ENCODE data around the gene PRUNE2.

The PRUNE2 gene

DNA sequence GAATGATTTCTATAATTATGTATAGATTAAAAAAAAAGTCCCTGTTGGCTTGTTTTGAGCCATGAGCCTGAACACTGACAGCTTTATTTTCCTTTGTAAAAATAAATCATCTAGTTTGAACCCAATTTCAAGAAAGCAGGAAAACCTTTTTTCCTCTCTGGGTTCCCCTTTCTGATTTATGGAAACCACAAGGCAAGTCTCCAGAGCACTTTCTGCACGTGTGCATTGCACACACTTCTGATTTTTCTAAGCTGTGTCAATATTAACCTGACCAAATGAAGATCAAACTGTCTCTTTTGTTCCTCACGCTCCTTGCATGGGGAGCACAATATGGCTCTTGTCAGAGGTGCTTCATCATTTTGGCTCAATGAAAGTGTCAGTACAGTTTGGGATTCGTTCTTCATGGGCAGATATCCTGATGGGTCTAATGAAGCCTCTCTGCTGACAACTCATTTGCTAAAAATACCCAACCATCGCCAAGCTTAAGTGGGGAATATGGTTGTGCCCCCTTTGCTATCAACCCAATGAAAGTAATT lies 180.8 kb downstream of the PRUNE2 start:
- DNase-seq, result no peak

DNA sequence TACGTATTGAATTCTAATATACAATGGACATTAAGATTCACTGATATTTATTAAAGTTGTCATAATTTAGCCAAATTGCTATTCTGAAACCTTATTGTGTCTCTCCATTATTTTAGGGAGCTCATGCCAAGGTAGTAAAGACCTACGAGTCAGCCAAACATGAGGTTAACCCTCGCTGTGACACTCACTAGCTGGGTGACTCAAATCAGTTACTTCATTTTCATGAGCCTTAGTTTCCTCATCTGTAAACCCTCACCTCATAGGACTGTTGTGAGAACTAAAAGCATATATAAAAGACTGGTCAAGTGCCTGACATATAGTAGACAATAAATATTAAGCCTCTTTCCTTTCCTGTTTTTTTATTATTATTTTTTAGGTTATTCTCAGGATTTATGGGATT lies 185.7 kb downstream of the PRUNE2 start:
- DNase-seq, result no peak

DNA sequence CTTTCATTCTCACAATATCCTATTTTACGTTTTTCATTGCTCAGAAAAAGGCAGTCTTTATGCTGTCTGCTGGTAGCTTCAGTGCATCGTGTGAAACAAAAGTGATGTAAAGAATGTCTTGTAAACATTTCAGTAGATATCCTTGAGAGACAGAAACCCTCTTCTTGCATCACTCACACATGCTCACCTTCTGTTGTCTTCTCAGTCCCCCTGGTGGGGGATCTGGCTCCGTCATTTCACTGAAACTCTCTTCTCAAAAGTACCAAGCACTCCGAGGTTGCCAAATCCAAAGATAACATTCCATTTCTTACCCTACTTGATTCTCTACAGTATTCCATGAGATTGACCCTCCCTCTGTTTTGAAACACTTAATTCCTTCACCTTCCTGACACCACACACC lies 187.7 kb downstream of the PRUNE2 start:
- DNase-seq, result no peak

DNA sequence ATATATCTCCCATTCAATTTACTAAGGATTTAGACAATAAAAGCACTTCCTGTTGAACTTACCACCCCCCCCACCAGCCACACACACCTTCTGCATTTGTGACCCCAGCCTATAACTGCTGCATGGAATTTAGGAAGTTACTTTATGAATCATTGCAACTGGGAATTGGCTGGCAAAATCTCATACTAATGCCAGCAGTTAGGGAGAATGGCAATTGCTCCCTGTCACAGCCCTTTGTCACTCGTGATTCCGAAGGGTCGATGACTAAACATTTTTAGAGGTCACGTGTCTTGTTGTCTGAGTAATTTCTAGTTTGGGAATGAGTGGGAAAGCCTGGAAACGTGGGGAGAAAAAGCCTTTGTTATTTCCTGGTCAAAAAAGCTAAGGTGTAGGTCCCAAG lies 188.3 kb downstream of the PRUNE2 start:
- no peak for DNase-seq

DNA sequence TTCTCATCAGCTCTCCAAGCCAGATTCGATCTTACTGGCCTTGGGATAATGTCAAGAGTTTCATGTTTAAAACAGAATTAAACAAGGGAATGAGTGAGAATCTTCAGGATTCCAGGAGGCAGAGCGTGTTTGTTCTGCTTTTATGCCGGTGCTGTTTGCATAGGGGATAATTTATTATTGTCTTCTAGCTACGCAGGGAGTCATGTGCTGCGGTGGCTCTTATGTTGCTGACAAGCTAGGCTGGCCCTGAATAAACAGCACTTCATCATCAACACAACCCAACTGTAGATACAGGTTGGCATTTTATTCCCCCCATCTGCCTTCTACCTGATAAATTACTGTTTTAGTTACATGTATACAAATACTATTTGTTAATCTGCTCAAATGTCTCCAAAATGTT lies 188.7 kb downstream of the PRUNE2 start:
- no peak for DNase-seq

DNA sequence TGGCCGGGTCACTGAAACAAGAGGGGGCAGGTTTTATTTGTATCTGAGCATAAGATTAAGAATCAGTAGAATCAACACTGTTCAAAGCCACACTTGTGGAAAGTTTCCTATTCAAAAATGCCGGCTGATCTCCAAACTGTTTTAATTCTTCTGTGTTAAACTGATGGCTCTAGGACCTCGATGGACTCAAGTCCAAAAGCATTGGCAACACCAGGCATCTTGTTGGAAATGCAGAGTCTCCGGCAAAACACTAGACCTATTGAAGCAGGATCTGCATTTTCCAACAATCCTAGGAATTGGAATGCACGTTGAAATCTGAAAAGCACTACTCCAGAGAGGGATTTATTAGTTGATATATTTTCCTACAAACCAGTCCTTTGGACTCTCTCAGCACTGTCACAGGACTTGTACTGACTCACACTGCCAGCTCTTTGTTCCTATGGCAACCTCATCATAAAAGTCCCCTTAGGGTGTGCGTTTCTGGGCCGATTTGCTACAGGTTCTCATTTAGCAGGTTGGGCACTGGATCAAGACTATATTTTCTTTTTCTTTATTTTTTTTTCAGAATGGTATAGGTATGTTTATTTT lies 189.7 kb downstream of the PRUNE2 start:
- DNase-seq, result no peak

DNA sequence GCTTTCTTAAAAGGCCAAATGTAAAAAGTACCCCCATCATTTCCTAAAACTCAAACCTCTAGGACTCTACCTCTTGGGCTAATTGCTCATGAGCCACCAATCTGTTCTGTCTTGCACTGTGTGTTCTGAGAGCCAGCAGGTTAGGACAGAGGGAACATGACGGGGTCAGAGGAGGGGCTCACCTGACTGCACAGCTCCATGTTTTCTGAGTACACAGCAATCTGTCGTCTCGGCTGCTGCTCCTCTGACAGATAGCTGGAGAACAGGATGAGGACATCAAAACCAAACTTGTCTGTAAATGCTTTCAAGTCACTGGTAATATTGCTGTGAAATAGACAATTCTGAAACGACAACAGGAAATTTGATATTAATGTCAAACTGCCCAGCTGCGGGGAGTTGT lies 192.5 kb downstream of the PRUNE2 start:
- no peak for DNase-seq

DNA sequence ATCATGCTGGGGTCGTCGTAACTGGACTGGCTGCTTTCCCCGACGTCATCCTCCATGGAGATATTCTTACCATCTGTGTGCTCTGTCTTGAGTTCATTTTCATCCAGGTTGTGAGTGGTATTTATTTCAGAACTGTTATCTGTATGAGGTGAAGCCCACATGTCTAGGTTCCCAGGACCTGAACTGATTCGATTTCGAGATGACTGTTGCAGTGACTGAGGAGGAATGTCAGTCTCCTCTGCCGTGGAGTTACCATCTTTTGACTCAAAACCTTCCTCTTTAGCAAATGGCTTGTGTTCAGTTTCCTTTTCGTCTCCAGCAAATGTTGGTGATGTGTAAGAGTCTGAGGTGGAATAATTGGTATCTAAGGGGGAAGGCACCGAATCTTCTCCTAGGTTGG lies 196.9 kb downstream of the PRUNE2 start:
- no peak for DNase-seq

DNA sequence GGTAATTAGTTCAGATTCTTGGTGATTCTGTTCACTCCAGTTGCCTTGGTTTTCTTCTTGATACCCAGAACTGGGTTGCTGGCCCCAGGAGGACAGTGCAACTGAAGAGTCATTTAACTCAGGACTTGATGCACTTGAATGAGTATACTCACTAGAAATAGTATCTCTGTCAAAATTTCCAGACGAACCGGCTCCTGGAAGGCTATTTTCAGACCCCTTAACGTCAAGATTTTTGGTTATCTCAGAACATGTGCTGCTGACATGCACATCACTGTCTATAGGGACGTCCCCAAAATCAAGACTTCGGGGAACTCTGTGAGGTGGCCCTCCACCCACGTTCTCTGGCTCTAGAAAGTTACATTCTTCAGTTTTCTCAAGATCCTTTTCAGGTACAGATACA lies 198.4 kb downstream of the PRUNE2 start:
- no peak for DNase-seq

DNA sequence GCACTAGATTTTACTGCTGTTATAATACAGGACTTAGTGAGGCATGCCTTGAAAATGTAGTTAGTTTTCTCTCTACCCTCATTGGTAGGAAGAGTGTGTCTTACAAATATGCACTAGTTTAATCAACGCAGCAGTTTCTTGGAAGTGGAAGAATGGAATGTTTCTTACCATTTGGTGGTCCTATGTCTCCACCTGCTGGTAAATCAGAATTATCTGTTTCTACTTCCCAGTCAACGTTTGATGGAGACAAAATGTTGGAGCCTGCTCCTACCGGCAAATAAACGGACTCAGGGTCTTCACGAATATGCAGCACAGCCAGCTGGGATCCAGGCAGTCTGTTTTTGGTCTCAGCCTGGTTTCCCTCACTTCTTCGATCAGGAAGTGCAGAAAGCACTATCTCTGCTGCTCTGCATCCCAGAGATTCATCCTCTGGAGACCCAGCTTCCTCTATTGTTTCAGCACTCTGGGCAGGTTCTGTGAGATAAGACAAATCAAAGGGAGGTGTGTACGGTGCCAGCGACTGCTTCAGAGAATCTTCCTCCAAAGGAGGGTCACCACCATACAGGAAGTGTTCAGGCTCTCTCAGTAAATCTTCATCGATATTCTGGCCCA lies 201.2 kb downstream of the PRUNE2 start:
- DNase-seq, result peak; percentile 46

DNA sequence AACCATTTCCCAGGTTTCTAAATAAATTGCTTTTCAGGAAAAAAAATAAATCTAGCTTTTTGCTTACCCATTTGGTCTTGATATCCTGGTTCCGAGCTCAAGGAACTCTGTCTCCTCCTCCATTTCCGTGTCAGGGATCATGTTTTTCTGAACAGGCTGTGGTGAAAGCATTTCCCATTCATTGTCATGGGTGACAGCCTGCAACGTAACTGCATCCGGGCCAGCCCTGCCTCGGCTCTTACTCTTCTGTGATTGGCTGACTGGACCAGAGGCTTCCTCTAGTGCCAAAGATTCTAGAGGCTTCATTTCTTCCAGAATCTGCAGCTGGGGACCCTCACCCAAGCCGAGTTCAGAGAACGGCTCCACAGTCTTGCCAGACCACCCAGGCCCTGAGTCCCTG lies 202.6 kb downstream of the PRUNE2 start:
- DNase-seq, result no peak

DNA sequence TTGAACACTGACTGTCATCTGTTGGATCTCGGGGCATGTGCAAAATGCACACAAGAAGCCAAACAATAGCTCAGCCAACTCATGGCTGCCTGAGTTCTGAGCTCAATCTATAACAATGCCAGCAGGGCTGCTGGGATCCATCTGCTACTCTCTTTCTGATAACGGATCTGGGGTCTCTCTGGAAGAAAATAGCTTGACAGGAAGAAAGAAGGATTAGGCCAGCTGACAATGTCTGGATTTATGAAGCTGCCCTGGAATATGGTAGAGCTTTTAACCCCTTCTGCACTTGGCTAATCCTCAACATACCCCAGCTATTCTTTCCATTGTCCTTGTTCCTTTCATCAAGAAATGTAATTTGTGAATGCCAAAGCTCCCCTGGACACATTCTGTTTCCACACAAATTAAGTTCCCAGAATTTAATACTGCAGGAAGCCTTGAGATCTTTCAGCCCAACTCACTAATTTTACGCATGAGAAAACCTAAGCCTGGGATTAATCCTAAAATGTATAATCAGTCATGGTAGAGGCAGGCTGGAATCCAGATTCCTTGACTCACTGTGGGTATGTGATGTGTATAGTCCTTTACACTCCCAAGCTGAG lies 204.4 kb downstream of the PRUNE2 start:
- DNase-seq, result no peak

DNA sequence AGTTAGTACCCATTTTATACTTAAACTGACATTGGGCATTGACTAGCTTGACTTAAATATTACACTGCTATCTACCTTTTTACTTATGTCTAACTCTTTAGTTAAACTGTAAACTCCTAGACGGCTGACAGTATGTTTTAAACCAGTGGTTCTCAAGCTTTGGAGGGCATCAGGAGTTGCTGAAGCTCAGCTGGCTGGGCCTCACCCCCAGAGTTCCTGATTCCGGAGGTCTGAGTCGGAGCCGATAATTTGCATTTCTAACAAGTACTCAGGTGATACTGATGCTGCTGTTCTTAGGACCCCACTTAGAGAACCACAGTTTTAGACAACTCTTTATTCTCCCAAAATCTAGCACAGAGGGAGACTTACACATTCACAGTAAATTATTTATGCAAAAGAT lies 205.0 kb downstream of the PRUNE2 start:
- DNase-seq, result no peak

DNA sequence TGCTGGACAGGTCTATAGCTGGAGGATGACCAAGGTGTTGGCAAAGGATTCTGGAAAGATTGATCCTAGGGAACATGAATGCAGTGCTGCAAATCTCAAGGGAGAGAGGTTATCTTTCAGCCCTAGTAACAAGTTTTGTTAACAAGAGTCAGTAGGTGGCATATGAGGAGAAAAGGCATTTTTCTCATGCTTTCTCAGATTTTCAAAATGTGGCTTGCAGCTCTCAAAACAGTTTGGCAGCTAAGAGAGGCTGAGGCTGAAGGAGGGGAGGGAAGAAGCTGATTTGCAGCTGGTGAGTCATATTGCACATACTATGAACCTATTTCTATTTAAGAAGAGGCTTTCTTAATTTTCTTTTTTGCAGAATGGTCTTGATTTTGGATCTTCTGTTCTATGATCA lies 205.9 kb downstream of the PRUNE2 start:
- no peak for DNase-seq

DNA sequence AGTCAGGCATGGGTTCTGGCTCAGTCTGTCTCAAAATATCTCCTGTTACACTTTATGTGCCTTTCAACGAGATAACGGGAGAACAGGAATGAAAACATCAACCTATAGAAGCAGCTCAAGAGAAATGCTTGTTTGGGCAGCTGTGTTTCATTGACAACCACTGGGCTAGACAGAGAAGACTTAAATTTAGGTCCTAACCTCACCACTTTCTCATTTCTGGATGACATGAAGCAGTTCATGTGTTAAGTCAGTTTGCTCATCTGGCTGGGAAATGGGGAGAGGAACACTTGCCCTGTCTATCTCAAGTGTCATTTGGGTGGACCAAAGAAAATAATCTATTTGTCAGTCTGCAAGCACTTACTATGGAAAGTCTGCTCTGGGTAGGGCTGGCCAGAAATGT lies 208.4 kb downstream of the PRUNE2 start:
- DNase-seq, result no peak

DNA sequence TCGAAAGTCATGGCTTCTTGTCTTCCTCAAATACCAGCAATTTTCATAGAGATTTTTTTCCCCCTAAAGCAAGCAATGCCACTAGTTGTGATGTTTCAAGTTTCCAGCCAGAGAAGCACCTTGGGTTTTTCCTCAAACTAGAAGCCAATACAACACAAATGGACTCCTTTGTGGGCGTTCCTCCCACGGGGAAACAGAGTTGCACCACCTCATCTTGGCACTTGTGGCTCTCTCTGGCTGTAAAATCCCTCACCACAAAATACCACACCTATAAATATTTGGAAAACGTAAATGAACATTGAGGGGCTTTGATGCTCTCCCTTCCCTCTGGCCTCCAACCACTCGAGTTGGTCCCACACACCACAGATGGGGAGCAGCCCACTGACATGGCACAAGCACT lies 208.8 kb downstream of the PRUNE2 start:
- DNase-seq, result no peak

DNA sequence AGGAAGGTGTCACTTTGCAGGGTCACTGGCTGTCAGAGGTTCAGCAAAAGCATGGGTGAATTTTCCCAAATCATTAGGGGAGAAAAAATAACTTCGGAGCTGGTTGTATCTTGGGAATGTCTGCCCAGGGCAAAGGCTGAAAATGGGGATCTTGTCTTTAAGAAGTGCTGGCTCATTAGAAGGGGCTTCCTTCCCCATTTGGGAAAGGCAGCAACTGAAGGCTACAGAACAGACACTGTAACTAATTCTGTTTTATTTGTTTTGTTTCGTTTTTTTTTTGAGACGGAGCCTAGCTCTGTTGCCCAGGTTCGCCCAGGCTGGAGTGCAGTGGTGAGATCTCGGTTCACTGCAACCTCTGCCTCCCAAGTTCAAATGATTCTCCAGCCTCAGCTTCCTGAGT lies 212.0 kb downstream of the PRUNE2 start:
- no peak for DNase-seq

DNA sequence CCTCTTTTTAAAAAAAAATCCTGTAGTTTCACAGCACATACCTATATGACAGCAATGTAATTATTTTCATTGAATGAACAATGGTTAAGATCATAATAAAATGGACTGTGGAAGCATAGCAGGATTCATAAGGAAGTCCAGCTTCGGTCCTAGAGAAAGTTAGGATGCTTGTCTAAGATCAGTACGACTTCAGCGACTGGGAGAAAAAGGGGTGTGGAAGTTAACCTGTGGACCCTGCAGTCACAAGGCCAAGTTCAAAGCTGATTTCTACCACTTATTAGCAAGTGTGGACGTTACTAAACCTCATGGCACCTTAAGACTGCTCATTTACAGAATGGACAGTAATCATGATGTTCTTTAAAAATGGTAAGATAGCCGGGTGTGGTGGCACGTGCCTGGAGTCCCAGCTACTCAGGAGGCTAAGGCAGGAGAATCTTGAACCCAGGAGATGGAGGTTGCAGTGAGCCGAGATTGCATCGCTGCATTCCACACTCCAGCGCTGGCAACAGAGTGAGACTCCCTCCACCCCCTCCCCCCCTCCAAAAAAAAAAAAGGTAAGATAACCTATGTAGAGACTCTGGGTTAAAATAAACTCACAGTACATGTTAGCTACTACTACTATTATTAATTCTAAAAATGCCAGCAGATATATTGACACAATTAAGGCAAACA lies 213.3 kb downstream of the PRUNE2 start:
- no peak for DNase-seq

DNA sequence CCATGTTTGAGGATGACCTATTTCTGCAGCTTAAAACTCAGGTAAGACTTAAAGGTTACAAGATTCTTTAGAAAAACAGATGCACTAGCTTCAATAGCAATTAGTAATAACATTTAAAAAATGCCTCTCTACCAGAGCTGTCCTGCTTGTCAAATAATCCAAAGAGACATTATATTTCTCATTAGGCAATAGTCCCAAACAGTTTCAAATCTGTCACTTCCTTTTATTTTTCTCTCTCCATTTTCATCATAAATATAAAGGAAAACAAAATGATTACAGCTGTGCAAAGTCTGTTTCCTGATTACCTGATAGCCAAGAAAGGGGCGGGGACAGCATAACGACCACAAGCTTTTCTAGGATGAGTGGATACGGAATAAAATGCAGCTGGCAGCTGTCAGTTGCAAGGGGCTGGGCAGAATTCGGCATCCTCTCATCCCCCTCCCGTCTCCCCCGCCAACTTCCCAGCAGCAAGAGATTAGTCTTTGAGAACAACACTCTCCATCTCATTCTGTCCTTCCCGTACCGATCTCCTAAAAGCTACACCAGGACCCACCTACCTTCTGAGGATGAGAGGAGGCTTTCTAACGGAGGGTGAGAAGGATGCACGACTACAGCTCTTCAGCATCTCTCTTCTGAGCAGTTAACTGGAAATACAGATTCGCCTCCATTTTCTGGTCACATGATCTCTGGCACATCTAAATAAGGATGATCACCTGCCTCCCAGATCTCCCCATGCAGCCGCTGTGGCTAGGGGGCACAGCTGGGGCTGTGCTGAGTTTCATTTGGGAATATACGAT lies 214.2 kb downstream of the PRUNE2 start:
- no peak for DNase-seq

DNA sequence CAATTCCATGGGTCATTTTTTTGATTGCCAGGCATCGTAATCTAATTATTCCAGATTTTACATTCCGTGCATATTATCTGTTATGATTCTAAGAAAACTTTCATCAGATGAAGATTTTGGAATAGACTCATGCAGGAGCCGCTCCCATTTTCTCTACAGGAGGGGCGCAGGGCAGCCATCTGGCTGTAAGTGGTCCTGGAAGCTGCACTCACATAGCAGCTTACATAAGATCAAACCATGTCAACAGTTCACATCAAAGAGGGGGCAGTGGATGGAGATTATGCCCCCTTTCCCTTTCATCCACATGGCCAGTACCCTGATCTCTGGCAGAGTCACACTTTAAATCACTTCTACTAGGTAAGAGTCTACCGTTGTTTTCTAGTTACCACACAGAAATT lies 214.9 kb downstream of the PRUNE2 start:
- DNase-seq, result no peak

DNA sequence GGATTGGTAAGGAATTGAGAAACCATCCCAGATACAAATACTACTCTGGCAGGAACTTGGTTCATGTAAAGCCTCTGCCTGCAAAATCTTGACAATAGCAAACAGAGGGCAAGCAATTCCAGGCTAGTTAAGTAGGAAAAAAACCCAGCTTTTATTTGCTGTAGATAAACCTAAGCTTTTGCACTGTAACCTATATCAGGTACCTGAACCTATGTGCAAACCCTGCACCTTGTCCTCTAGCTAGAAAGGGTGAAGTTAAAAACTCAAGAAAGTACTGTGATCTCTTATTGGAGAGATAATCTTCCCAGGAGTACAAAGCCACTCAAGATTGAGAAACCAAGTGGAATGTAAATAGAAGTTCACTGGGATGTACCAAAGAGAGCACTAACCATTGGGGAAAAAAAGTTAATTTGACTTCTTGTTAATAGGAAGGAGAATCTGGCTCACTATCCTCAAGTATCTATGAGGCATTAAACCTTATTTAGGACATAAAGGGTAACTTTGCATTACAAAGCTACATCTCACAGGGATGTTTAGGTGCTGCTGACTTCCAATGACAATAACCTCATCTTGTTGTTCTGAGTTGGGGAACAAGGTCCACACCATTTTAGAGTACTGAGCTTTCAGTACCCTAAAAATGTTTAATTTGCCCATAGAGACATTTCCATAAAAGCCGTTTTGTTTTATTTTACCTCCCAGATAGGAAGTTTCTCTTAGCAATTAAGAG lies 215.5 kb downstream of the PRUNE2 start:
- DNase-seq, result no peak

DNA sequence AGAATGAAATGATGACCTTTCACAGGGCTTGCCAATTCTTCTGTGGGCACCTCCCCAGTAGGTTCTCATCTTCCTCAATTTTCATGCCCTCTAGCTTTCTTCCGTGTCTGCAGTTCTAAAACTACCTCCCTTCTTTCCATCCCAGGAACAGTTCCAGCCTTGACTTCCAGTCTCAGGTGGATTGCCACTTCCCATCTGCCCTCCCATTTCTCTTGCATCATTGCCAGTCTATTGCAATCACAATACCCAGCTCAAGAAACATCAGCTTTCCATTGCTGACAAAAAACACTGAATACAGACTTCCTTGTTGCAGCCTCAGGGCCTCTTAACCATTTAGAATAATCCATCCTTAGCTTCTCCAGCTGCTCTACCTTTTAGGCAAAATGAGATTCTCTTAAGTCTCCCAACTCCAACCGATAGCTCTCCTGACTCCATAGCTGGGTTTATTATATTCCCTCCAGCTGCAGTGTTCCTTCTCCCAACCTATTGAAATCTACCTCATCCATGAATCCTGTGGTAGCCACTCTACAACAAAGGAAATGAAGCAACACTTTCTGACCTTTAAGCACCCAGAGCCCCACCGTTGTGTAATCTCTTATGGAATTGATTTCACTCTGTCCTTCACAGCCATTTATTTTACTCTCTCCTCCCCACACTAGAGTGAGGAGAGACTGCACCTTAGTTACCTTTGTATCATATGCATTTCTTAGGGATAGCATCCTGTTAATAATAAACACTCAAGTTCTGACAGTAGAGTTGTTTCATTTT lies 217.3 kb downstream of the PRUNE2 start:
- no peak for DNase-seq
